GM10248 (cell line): ENCODE measurements around the gene WNK4.

Source experiments
- CTCF ChIA-PET: fragments of 300-600 bp; sonication (Branson Sonifier 250); formaldehyde crosslinking; extraction: SDS; loops from one replicate; lab custom pipeline; 2021; ENCODE audit warnings: antibody characterized with exemption; lab: Yijun Ruan, JAX
- POLR2A ChIA-PET: fragments of 350-650 bp; sonication (Branson Sonifier 250); formaldehyde crosslinking; extraction: SDS; loops from one replicate; lab custom pipeline; 2020; ENCODE audit warnings: antibody characterized with exemption; lab: Yijun Ruan, JAX
- DNase-seq: peaks from one replicate; pipeline ENCODE4 v3.0.0; 2012; ENCODE audit errors: extremely low spot score
- CTCF ChIP-seq: IDR thresholded peaks from 2 replicates; pipeline ENCODE4 v1.5.1; 2012; ENCODE audit warnings: mild to moderate bottlenecking, low read depth; ENCODE audit errors: extremely low read depth, missing control alignments, control extremely low read depth

The WNK4 gene

DNA sequence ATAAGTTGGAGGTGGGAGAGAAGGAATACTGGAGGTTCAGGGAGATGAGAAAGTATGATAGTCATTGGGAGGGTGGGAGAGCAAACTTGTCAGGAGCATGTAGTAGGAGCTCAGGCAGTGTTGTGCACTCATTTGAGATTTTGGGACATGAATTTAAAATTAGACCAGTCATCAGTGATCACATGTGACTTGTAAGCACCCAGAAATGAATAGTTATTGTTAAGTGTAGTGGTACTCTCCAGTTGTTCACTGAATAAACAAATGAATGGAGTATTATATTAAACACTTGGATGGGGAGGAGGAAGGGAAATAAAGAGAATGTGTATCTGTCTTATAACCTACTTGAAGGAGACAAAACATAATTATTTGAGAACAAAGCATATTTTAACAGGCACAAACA is 50.6 kb downstream of the WNK4 start:
- no peak for DNase-seq
- no peak for TF ChIP-seq CTCF
- ChIA-PET CTCF (interaction anchor here (4.7 to 9.7 kb wide), 2 partner anchors 8 to 12 kb away, joined by 26 to 80 read pairs; partner anchors contain the start of gene BECN1), POLR2A (no interaction called here)

DNA sequence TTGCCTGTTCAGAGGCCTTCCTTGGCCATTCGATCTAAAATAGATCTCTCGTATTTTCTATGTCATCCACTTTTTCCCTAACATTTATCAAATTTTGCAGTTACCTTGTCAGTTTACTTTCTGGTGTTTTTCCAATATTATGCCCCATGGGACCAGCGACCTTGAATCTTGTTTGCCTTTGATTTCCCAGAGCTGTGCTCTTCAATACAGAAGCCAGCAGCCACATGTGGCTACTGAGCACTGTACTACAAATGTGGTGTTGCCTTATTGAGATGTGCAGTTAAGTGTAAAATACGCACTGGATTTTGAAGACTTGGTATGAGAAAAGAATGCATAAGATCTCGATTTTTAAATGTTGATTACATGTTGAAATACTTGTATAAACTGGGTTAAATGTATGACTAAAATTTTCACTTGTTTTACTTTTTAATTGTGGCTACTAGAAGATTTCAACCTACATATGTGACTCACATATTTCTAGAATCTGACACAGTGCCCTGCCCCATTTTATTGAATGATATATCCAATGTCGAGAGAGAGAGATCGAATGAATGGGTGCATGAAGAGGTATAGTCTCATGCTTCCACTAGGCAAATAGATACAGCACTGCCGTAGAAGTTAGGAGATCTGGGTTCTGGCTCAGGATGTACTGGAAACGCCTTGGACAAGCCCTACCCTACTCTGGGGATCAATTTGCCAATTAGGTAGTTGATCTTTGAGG is 52.0 kb downstream of the WNK4 start:
- no peak for DNase-seq
- no peak for TF ChIP-seq CTCF
- POLR2A ChIA-PET, result interaction anchor here (1.4 kb wide), 1 partner anchor 16 kb away, joined by 4 read pairs; no protein-coding TSS in a partner anchor
- CTCF ChIA-PET, result interaction anchor here (1.7 to 9.7 kb wide), 4 partner anchors 9 to 166 kb away, joined by 4 to 80 read pairs (median 16); partner anchors contain the start of genes BECN1 and RPL27

- no peak for TF ChIP-seq CTCF
- ChIA-PET CTCF (interaction anchor here (1.1 to 9.7 kb wide), 8 partner anchors 10 to 165 kb away, joined by 3 to 80 read pairs (median 5); partner anchors contain the start of genes BECN1 and RPL27), POLR2A (interaction anchor here (0.5 to 1.4 kb wide), 4 partner anchors 8 to 16 kb away, joined by 3 to 10 read pairs (median 4); partner anchors contain the start of gene BECN1)
- DNase-seq, result peak; percentile 94
These were observed 52.7 kb downstream of the WNK4 start, which contains the start of gene PSME3 for GRCh38 chr17:42832934-42833766. Gene PSME3, plus strand, starts transcription at chr17:42833397. Its CDS starts 235 bp downstream, at chr17:42833632.

DNA sequence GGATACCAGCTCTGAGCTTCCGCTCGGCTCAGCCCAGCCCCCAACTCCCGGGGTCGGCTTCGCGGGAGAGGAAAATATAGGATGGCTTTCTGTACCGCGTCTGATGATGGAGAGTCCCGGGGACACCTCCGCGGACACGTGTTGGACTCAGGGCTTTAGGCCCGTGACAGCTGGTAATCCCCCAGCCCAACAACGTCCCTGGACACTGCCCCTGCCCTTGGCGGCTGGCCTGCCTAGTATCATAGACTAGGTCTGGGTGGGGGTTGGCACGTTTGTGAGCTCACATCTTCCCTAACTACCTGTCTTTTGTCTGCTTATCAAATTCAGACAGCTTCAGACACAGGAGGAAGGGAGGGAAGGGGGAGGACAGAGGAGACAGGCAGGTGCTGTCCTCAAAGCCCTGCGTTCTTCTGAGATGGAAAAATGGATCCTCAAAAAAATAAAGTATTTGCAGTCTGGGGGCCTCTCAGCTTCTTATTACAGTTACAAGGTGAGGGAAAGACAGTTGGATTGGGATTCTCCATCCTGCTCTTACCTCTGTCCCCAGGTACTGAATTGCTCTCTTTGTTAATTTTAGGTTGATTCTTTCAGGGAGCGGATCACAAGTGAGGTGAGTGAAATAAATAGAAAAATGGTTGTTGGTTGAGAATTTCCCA is 53.5 kb downstream of the WNK4 start:
- no peak for DNase-seq
- ChIA-PET POLR2A (interaction anchor here (0.5 to 1.4 kb wide), 4 partner anchors 9 to 15 kb away, joined by 3 to 10 read pairs (median 4); partner anchors contain the start of gene BECN1), CTCF (interaction anchor here (1.1 to 9.7 kb wide), 8 partner anchors 9 to 164 kb away, joined by 3 to 80 read pairs (median 5); partner anchors contain the start of genes BECN1 and RPL27)
- TF ChIP-seq CTCF, result no peak

GRCh38 chr17:42835732-42836131 is 55.3 kb downstream of the WNK4 start:
- ChIA-PET POLR2A (interaction anchor here (0.7 kb wide), 1 partner anchor 162 kb away, joined by 4 read pairs; no protein-coding TSS in a partner anchor), CTCF (interaction anchor here (1.0 to 9.7 kb wide), 3 partner anchors 13 to 257 kb away, joined by 4 to 80 read pairs (median 11); partner anchors contain the start of gene BECN1)
- no peak for DNase-seq
- no peak for TF ChIP-seq CTCF
